ENCODE measurements around the gene CTU1.
A peak's percentile ranks its signal among the peaks of the same experiment; 100 is the strongest.

Gene CTU1

GRCh38 chr19:51102991-51103390 is 5.2 kb downstream of the CTU1 start:
- DNase-seq = no peak

- DNase-seq = no peak
Measured at GRCh38 chr19:51101171-51101865, 6.9 kb downstream of the CTU1 start.

GRCh38 chr19:51100601-51101000 is 7.6 kb downstream of the CTU1 start:
- DNase-seq = no peak

GRCh38 chr19:51099047-51099382 is 9.2 kb downstream of the CTU1 start:
- DNase-seq = no peak

GRCh38 chr19:51098365-51099046 is 9.7 kb downstream of the CTU1 start:
- DNase-seq = no peak

GRCh38 chr19:51097796-51098195 is 10.4 kb downstream of the CTU1 start:
- no peak for DNase-seq

GRCh38 chr19:51097166-51097738 is 11.0 kb downstream of the CTU1 start:
- peak; percentile 22 for DNase-seq

- DNase-seq = no peak
Measured at GRCh38 chr19:51096473-51097165, 11.6 kb downstream of the CTU1 start.

- DNase-seq = no peak
Measured at GRCh38 chr19:51094696-51095279, 13.4 kb downstream of the CTU1 start.

- no peak for DNase-seq
Measured at GRCh38 chr19:51093510-51094345, 14.5 kb downstream of the CTU1 start.

- DNase-seq = no peak
Measured at GRCh38 chr19:51093101-51093500, 15.1 kb downstream of the CTU1 start.

- no peak for DNase-seq
Measured at GRCh38 chr19:51091895-51092873, 16.0 kb downstream of the CTU1 start.

- DNase-seq = no peak
Measured at GRCh38 chr19:51091126-51091525, 17.1 kb downstream of the CTU1 start.

- DNase-seq = no peak
Measured at GRCh38 chr19:51090471-51090870, 17.7 kb downstream of the CTU1 start.

GRCh38 chr19:51089786-51090185 is 18.4 kb downstream of the CTU1 start:
- DNase-seq = no peak

GRCh38 chr19:51086153-51086850 is 21.9 kb downstream of the CTU1 start:
- DNase-seq = peak; percentile 16

GRCh38 chr19:51084505-51084904 is 23.7 kb downstream of the CTU1 start:
- no peak for DNase-seq

- no peak for DNase-seq
Measured at GRCh38 chr19:51083783-51084182, 24.4 kb downstream of the CTU1 start.

- no peak for DNase-seq
Measured at GRCh38 chr19:51083181-51083580, 25.0 kb downstream of the CTU1 start.

GRCh38 chr19:51082611-51083010 is 25.6 kb downstream of the CTU1 start, which contains the start of gene KLK14:
KLK14 (minus strand) TSS chr19:51082887; CDS start chr19:51082614, 273 bp downstream.
- no peak for DNase-seq

Measured in NCI-H345 (cell line).